HepG2 (cell line): ENCODE results near the gene APRT.

Experiments used
- ARID3A ChIP-seq: IDR thresholded peaks from 2 replicates; pipeline ENCODE4 v1.6.1; 2012; ENCODE audit warnings: low read depth, low read length, improper control_type of control experiment
- CTCF ChIP-seq: sonication (generic); formaldehyde crosslinking; IDR thresholded peaks from 2 replicates; pipeline ENCODE4 v1.5.0; 2020; ENCODE audit warnings: mild to moderate bottlenecking, missing genetic modification reagents, moderate library complexity
- FOSL1 ChIP-seq: sonication (generic); formaldehyde crosslinking; IDR thresholded peaks from 2 replicates; pipeline ENCODE4 v1.9.0; 2021; ENCODE audit warnings: missing genetic modification reagents, borderline replicate concordance
- FOXK2 ChIP-seq: fragments of 450-650 bp; IDR thresholded peaks from 2 replicates; pipeline ENCODE4 v1.6.1; 2016
- POLR2A ChIP-seq, 2 experiments: IDR thresholded peaks; 2 replicates each; pipeline ENCODE4 v1.6.1; 2011; ENCODE audit warnings: low read depth in 2 of 2, low read length in 2 of 2, mild to moderate bottlenecking in 1 of 2, moderate library complexity in 1 of 2; ENCODE audit not compliant: insufficient read depth in 1 of 2
- REPIN1 ChIP-seq: sonication (generic); formaldehyde crosslinking; IDR thresholded peaks from 2 replicates; pipeline ENCODE4 v1.8.0; 2022; ENCODE audit warnings: missing genetic modification reagents, low read depth, mild to moderate bottlenecking, borderline replicate concordance
- ZBTB8A ChIP-seq: sonication (generic); formaldehyde crosslinking; IDR thresholded peaks from 2 replicates; pipeline ENCODE4 v1.4.0; 2020; ENCODE audit warnings: mild to moderate bottlenecking, low read depth, missing genetic modification reagents, borderline replicate concordance
- ZNF513 ChIP-seq: sonication (generic); formaldehyde crosslinking; conservative IDR thresholded peaks from 2 replicates; pipeline ENCODE4 v1.5.0; 2020; ENCODE audit warnings: missing genetic modification reagents
- ZNF550 ChIP-seq: sonication (generic); formaldehyde crosslinking; IDR thresholded peaks from 2 replicates; pipeline ENCODE4 v1.4.0; 2020; ENCODE audit warnings: mild to moderate bottlenecking, missing genetic modification reagents, borderline replicate concordance

- TF ChIP-seq POLR2A (IDR thresholded peaks at IDR 0.05; ENCODE audit: insufficient read depth in 1 of 2, low read depth in 2 of 2, low read length in 2 of 2): no peak; a peak in 1 of 4 replicates
- TF ChIP-seq ARID3A: no peak
- no peak for TF ChIP-seq ZNF550 (CRISPR knock-in tag)
- TF ChIP-seq FOXK2: no peak
- TF ChIP-seq REPIN1 (CRISPR knock-in tag): no peak
- TF ChIP-seq FOSL1: no peak; the same call in 1 of the 2 replicates
- no peak for TF ChIP-seq ZBTB8A
- no peak for TF ChIP-seq ZNF513 (CRISPR knock-in tag)
- no peak for TF ChIP-seq CTCF
Measured at GRCh38 chr16:88782454-88783390, 29.0 kb downstream of the APRT start.
